Measurements from ENCODE around the gene ZWILCH. TPM values are rescaled to one million over a fixed set of nuclear protein-coding genes. Genes with fewer than 3 reads are reported as not detected.

Gene ZWILCH
- total and polyA plus RNA-seq, 2 of the 4 experiments (the other 2 are of a cell fraction) = 10.5 to 22.2 TPM

DNA sequence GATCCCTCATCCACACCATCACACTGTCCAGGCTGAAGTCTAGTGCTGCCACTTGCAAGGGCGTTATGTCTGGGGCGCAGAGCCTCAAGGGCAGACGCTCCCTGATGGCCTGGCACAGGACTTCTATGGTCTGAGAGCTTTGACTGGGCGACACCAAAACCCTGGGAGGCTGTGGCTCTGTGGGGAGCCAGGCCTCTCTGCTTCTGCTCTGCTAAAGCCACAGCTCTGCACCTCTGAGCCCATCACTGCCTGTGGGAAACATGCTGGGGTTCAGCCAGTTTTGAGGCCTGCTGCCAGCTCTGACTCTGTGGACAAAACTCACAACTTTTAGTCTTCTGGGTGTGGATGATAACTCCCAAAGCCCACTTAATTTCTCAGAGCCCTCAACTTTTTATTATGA lies 67.0 kb downstream of the ZWILCH start:
- no peaks in the 10 kb centered on the region for H3K36me3 ChIP-seq (ENCODE audit: control insufficient read depth, insufficient read depth, low read length)
- dilution Hi-C loops (cut with HindIII; ENCODE audit: low sequenced_read_pairs, unreplicated experiment) (no loop called here), in situ Hi-C loops (cut with MboI; ENCODE audit: low sequenced_read_pairs) (no loop called here), intact Hi-C loops (cut with micrococcal nuclease) (no loop called here)
- no peak overlapping the region for H3K4me3 ChIP-seq (ENCODE audit: insufficient read depth, low read depth, low read length)
- peaks cover 12% of the 10 kb centered on the region for H3K9me1 ChIP-seq (ENCODE audit: insufficient read depth, low read length)
- no peak overlapping the region for H2BK20ac ChIP-seq (ENCODE audit: low read depth, low read length)
- peak overlapping the region; percentile 11; the same call in 1 of the 2 replicates for H2AK5ac ChIP-seq (ENCODE audit: low read depth, low read length)
- TF ChIP-seq CEBPB (IDR thresholded peaks at IDR 0.05; ENCODE audit: low read depth, low read length) (no peak), CTCF (conservative IDR thresholded peaks at IDR 0.05; ENCODE audit: low read depth, low read length) (no peak), NFE2L2 (IDR thresholded peaks at IDR 0.05; ENCODE audit: low read depth, low read length) (no peak), RAD21 (IDR thresholded peaks at IDR 0.05; ENCODE audit: low read length) (no peak), RFX5 (IDR thresholded peaks at IDR 0.05; ENCODE audit: low read depth, low read length) (no peak), MAZ (IDR thresholded peaks at IDR 0.05; ENCODE audit: borderline replicate concordance, low read depth, low read length) (no peak), FOS (IDR thresholded peaks at IDR 0.05; ENCODE audit: low read depth, low read length) (no peak), MXI1 (IDR thresholded peaks at IDR 0.05; ENCODE audit: borderline replicate concordance, low read depth, low read length) (no peak), POLR2A (IDR thresholded peaks at IDR 0.05; ENCODE audit: low read depth, low read length) (no peak), BHLHE40 (IDR thresholded peaks at IDR 0.05; ENCODE audit: low read depth, low read length) (no peak), CHD1 (IDR thresholded peaks at IDR 0.05; ENCODE audit: low read depth, low read length) (no peak), MAFK (IDR thresholded peaks at IDR 0.05; ENCODE audit: low read depth, low read length) (no peak), RCOR1 (IDR thresholded peaks at IDR 0.05; ENCODE audit: insufficient replicate concordance, low read length) (no peak), USF2 (IDR thresholded peaks at IDR 0.05; ENCODE audit: low read depth, low read length) (no peak), SMC3 (IDR thresholded peaks at IDR 0.05; ENCODE audit: low read depth, low read length) (no peak)
- TF ChIP-seq, protein P1, sequence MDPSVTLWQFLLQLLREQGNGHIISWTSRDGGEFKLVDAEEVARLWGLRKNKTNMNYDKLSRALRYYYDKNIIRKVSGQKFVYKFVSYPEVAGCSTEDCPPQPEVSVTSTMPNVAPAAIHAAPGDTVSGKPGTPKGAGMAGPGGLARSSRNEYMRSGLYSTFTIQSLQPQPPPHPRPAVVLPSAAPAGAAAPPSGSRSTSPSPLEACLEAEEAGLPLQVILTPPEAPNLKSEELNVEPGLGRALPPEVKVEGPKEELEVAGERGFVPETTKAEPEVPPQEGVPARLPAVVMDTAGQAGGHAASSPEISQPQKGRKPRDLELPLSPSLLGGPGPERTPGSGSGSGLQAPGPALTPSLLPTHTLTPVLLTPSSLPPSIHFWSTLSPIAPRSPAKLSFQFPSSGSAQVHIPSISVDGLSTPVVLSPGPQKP (IDR thresholded peaks at IDR 0.05; ENCODE audit: borderline replicate concordance, low read depth, low read length) = no peak
- no CpG with 5 or more reads among the region's 4 CpGs for WGBS, 2 experiments (ENCODE audit: extremely low coverage in 2 of 2, insufficient read length in 1 of 2)
- H3K4me2 ChIP-seq (ENCODE audit: low read depth, low read length) = no peak overlapping the region
- H4K91ac ChIP-seq (ENCODE audit: insufficient read depth, low read depth, low read length) = no peak overlapping the region
- no peaks in the 10 kb centered on the region; the same call in 1 of the 2 replicates for H4K20me1 ChIP-seq (ENCODE audit: insufficient read depth, low read length)
- no peak overlapping the region for H3K9ac ChIP-seq (ENCODE audit: low read depth, low read length)
- H3K27me3 ChIP-seq (ENCODE audit: control insufficient read depth, insufficient read depth, low read length) = no peaks in the 10 kb centered on the region
- ATAC-seq (ENCODE audit: low read depth) (no peak), DNase-seq (no peak)
- no peak overlapping the region; the same call in 1 of the 2 replicates for H2BK120ac ChIP-seq (ENCODE audit: low read depth, low read length)
- no peak overlapping the region for H2AFZ ChIP-seq (replicated peaks; ENCODE audit: low read length, poor library complexity)
- no TSS peak for BruUV-seq (replicated peaks)
- no peak overlapping the region for H2BK5ac ChIP-seq (ENCODE audit: low read depth, low read length, poor library complexity, severe bottlenecking)
- POLR2A ChIA-PET (ENCODE audit: unreplicated experiment) = no interaction called here
- H3K4me1 ChIP-seq (ENCODE audit: control insufficient read depth, insufficient read depth, low read length) = peaks cover 11% of the 10 kb centered on the region
- no peaks in the 10 kb centered on the region for H3K79me1 ChIP-seq (ENCODE audit: low read depth in 1 of 2, low read length in 2 of 2)
- H3K4ac ChIP-seq (ENCODE audit: low read depth, low read length) = no peak overlapping the region
- no peak overlapping the region for H2BK15ac ChIP-seq (ENCODE audit: low read depth, low read length)
- CTCF ChIA-PET = no interaction called here
- H4K8ac ChIP-seq (ENCODE audit: low read depth in 2 of 2, low read length in 2 of 2) = no peak overlapping the region
- no peak overlapping the region for H3K27ac ChIP-seq (ENCODE audit: insufficient read depth, low read length)
- no peak overlapping the region for H4K5ac ChIP-seq (ENCODE audit: low read depth, low read length)
- H3K56ac ChIP-seq (ENCODE audit: extremely low read depth, insufficient read depth, low read length) = no peak overlapping the region
- no peak overlapping the region for H2AK9ac ChIP-seq (replicated peaks; ENCODE audit: low read depth, low read length, poor library complexity)
- H3K9me3 ChIP-seq (ENCODE audit: control insufficient read depth, insufficient read depth, low read length) = no peaks in the 10 kb centered on the region
- no peak overlapping the region for H3K18ac ChIP-seq (ENCODE audit: low read depth, low read length)
- H3K14ac ChIP-seq (replicated peaks; ENCODE audit: low read depth, low read length) = no peak overlapping the region
- no peak overlapping the region for H3K23ac ChIP-seq (ENCODE audit: low read depth, low read length)
